ENCODE results near the gene MTRF1.

Gene MTRF1

DNA sequence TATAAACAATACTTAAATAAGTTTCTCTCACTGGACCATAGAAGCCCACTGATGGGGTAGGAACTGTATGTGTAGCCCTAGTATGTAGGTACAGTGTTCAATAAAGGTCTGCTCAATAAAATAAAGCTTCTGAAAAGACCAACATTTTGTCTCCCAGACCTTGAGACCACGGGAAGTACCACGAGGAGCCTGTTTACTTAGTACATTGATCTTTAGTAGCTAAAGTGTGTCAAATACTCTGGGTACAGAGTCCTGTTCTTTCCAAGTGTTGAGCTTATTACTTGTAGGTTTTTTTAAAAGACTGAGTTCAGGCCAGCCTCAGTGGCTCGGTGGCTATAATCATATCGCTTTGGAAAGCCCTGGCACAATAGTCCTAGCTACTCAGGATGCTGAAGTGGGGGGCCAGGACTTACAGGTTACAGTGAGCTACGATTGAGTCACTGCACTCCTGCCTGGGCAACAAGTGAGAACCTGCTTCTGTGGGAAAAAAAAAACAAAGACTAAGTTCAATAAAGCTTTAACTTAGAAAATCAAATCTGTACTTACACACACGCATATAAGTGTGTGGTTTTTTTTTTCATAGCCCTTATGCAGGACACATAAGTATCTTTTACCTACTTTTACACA is 3.4 kb downstream of the MTRF1 start:
- H3K36me3 ChIP-seq = peaks cover 0 to 26% (median 19%) of the 10 kb centered on the region in 3 donors
- H3K9me3 ChIP-seq = no peaks in the 10 kb centered on the region
- intact Hi-C loops (cut with DNase I; ENCODE audit: low total_unique reads) = loop anchor here (2.0 kb wide), 1 partner anchor 51 kb away; the partner anchor contains the start of gene NAA16
- H3K27me3 ChIP-seq = no peaks in the 10 kb centered on the region
- TF ChIP-seq, protein P1, sequence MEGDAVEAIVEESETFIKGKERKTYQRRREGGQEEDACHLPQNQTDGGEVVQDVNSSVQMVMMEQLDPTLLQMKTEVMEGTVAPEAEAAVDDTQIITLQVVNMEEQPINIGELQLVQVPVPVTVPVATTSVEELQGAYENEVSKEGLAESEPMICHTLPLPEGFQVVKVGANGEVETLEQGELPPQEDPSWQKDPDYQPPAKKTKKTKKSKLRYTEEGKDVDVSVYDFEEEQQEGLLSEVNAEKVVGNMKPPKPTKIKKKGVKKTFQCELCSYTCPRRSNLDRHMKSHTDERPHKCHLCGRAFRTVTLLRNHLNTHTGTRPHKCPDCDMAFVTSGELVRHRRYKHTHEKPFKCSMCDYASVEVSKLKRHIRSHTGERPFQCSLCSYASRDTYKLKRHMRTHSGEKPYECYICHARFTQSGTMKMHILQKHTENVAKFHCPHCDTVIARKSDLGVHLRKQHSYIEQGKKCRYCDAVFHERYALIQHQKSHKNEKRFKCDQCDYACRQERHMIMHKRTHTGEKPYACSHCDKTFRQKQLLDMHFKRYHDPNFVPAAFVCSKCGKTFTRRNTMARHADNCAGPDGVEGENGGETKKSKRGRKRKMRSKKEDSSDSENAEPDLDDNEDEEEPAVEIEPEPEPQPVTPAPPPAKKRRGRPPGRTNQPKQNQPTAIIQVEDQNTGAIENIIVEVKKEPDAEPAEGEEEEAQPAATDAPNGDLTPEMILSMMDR (IDR thresholded peaks at IDR 0.05) = no peak
- no peak for DNase-seq
- peaks cover 0 to 13% (median 5%) of the 10 kb centered on the region in 4 donors for H3K4me1 ChIP-seq
- H3K4me3 ChIP-seq = no peak overlapping the region
- H3K27ac ChIP-seq = no peak overlapping the region

- Histone ChIP-seq H3K27ac (no peak overlapping the region), H3K27me3 (no peaks in the 10 kb centered on the region), H3K9me3 (no peaks in the 10 kb centered on the region), H3K36me3 (peaks cover 21 to 46% (median 26%) of the 10 kb centered on the region in 3 donors), H3K4me1 (peaks cover 0 to 7% (median under 1%) of the 10 kb centered on the region in 4 donors), H3K4me3 (no peak overlapping the region)
- intact Hi-C loops (cut with DNase I; ENCODE audit: low total_unique reads) = no loop called here
- TF ChIP-seq, protein P1 (IDR thresholded peaks at IDR 0.05) = no peak
- DNase-seq = no peak
These were observed 5.8 kb downstream of the MTRF1 start for GRCh38 chr13:41257535-41257934.

DNA sequence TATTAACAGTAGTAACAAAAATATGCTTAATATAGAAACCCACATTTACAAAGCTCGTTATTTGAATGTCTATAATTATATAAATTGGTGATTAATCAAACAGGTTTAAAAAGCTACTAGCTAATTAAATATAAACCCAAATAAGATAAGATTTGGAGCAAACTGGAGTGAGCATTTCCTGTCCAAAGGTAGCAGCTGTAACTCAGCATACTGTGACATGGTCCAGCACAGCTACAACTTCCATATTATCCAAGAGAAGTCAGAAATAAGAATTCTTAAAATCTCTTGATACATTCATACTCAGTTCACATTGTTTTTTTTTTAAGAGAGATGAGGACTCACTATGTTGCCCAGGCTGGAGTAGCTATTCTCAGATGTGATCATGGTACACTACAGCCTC is 8.5 kb downstream of the MTRF1 start:
- Histone ChIP-seq H3K27me3 (no peaks in the 10 kb centered on the region), H3K9me3 (no peaks in the 10 kb centered on the region), H3K4me1 (peaks cover 0 to 5% (median 0%) of the 10 kb centered on the region in 4 donors), H3K27ac (no peak overlapping the region), H3K36me3 (peaks cover 27 to 51% (median 38%) of the 10 kb centered on the region in 3 donors), H3K4me3 (no peak overlapping the region)
- TF ChIP-seq, protein P1 (IDR thresholded peaks at IDR 0.05) = no peak
- intact Hi-C loops (cut with DNase I; ENCODE audit: low total_unique reads) = no loop called here
- DNase-seq = no peak

DNA sequence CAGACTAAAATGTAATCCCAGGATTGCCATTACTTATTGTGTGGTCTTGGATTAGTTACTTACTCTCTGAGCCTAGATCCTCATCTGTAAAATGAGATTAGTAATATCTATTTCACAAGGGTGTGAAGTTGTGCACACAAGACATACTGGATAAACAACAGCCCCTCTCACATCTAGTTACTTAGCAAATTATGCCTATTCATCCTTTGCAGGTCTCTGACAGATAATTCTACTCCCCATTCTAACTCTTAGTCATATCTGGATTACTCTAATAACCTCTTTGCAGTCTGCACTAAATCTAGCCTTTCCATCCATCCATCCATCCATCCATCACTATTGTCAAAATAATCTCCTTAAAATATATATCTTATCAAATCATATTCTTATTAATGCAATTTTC is 12.4 kb downstream of the MTRF1 start:
- peaks cover 16 to 51% (median 38%) of the 10 kb centered on the region in 3 donors for H3K36me3 ChIP-seq
- no peak overlapping the region for H3K4me3 ChIP-seq
- no peaks in the 10 kb centered on the region for H3K27me3 ChIP-seq
- DNase-seq = no peak
- no peaks in the 10 kb centered on the region for H3K9me3 ChIP-seq
- intact Hi-C loops (cut with DNase I; ENCODE audit: low total_unique reads) = no loop called here
- TF ChIP-seq, protein P1 (IDR thresholded peaks at IDR 0.05) = no peak
- H3K4me1 ChIP-seq = no peaks in the 10 kb centered on the region
- no peak overlapping the region for H3K27ac ChIP-seq

GRCh38 chr13:41246969-41247680 is 16.3 kb downstream of the MTRF1 start:
- no peak for DNase-seq
- no peak overlapping the region for H3K4me3 ChIP-seq
- H3K36me3 ChIP-seq = peaks cover 9 to 27% (median 13%) of the 10 kb centered on the region in 3 donors
- H3K27me3 ChIP-seq = no peaks in the 10 kb centered on the region
- intact Hi-C loops (cut with DNase I; ENCODE audit: low total_unique reads) = no loop called here
- no peaks in the 10 kb centered on the region for H3K9me3 ChIP-seq
- H3K27ac ChIP-seq = no peak overlapping the region
- H3K4me1 ChIP-seq = peaks cover 0 to 5% (median 0%) of the 10 kb centered on the region in 4 donors
- TF ChIP-seq, protein P1 (IDR thresholded peaks at IDR 0.05) = no peak
